Neural cell (in vitro differentiated cells): Measurements from ENCODE around the gene BIRC7. TPM values are rescaled to one million over a fixed set of nuclear protein-coding genes. Genes with fewer than 3 reads are reported as not detected.

Experiments used
- H2AFZ ChIP-seq: fragments of 200-600, 300-800 bp; sonication (generic), shearing (Covaris generic); 2 replicates; pipeline ENCODE4 v1.6.0; 2014; ENCODE audit warnings: low read depth, mild to moderate bottlenecking, antibody characterized with exemption, low read length, moderate library complexity
- H3F3A ChIP-seq: fragments of 200-600 bp; shearing (Covaris generic); 2 replicates; pipeline ENCODE4 v1.6.1; 2016; ENCODE audit warnings: mild to moderate bottlenecking, moderate library complexity, mixed read lengths, antibody characterized with exemption, low read length; ENCODE audit not compliant: insufficient read depth, poor library complexity, severe bottlenecking
- H3K27ac ChIP-seq: fragments of 200-600, 300-800 bp; sonication (generic), shearing (Covaris generic); 2 replicates; pipeline ENCODE4 v1.5.1; 2014; ENCODE audit warnings: mild to moderate bottlenecking, low read length, moderate library complexity
- H3K27me3 ChIP-seq: fragments of 300-800, 200-600 bp; sonication (generic), shearing (Covaris generic); 2 replicates; pipeline ENCODE4 v1.6.0; 2014; ENCODE audit warnings: mild to moderate bottlenecking, low read depth, low read length, moderate library complexity; ENCODE audit not compliant: insufficient read depth
- H3K36me3 ChIP-seq: fragments of 300-800, 200-600 bp; sonication (generic), shearing (Covaris generic); 2 replicates; pipeline ENCODE4 v1.5.1; 2014; ENCODE audit warnings: mild to moderate bottlenecking, antibody characterized with exemption, low read length, moderate library complexity; ENCODE audit not compliant: insufficient read depth
- H3K4me2 ChIP-seq: fragments of 300-800, 200-600 bp; sonication (generic), shearing (Covaris generic); 2 replicates; pipeline ENCODE4 v1.6.0; 2014; ENCODE audit warnings: mild to moderate bottlenecking, low read length
- H3K4me3 ChIP-seq: fragments of 300-800, 200-600 bp; sonication (generic), shearing (Covaris generic); 2 replicates; pipeline ENCODE4 v1.5.1; 2014; ENCODE audit warnings: mild to moderate bottlenecking, low read length, moderate library complexity
- H3K79me2 ChIP-seq: fragments of 200-600 bp; shearing (Covaris generic); replicated peaks from 2 replicates; pipeline ENCODE4 v1.6.0; 2014; ENCODE audit warnings: mild to moderate bottlenecking, low read length, moderate library complexity; ENCODE audit not compliant: insufficient read depth
- H3K9ac ChIP-seq: fragments of 300-800, 200-600 bp; sonication (generic), shearing (Covaris generic); 2 replicates; pipeline ENCODE4 v1.6.1; 2016; ENCODE audit warnings: mild to moderate bottlenecking, low read length, mixed read lengths
- H3K9me2 ChIP-seq: fragments of 200-600 bp; shearing (Covaris generic); 2 replicates; pipeline ENCODE4 v1.6.1; 2016; ENCODE audit warnings: mild to moderate bottlenecking, low read length, mixed read lengths; ENCODE audit not compliant: insufficient read depth
- H3K9me3 ChIP-seq: fragments of 200-600, 300-800 bp; sonication (generic), shearing (Covaris generic); 2 replicates; pipeline ENCODE4 v1.6.1; 2016; ENCODE audit warnings: mild to moderate bottlenecking, mixed run types, low read length, moderate library complexity, mixed read lengths
- H4K20me1 ChIP-seq: fragments of 200-600 bp; shearing (Covaris generic); 2 replicates; pipeline ENCODE4 v1.6.1; 2016; ENCODE audit warnings: mild to moderate bottlenecking, mixed run types; ENCODE audit not compliant: insufficient read depth
- EP300 ChIP-seq: fragments of 450-650 bp; conservative IDR thresholded peaks from 2 replicates; pipeline ENCODE4 v1.6.1; 2014; ENCODE audit warnings: antibody characterized with exemption, mild to moderate bottlenecking, moderate library complexity; ENCODE audit not compliant: poor library complexity, severe bottlenecking
- EZH2 ChIP-seq: fragments of 200-600, 300-800 bp; shearing (Covaris generic), sonication (generic); IDR thresholded peaks from 2 replicates; pipeline ENCODE4 v1.6.1; 2014; ENCODE audit warnings: antibody characterized with exemption, low read length, borderline replicate concordance, mild to moderate bottlenecking; ENCODE audit not compliant: insufficient read depth, poor library complexity, severe bottlenecking
- MXI1 ChIP-seq: fragments of 450-650 bp; conservative IDR thresholded peaks from 2 replicates; pipeline ENCODE4 v1.6.1; 2014; ENCODE audit warnings: antibody characterized with exemption, mild to moderate bottlenecking; ENCODE audit not compliant: poor library complexity, severe bottlenecking
- POLR2AphosphoS5 ChIP-seq: IDR thresholded peaks from 2 replicates; pipeline ENCODE4 v1.6.1; 2012
- RAD21 ChIP-seq: fragments of 450-650 bp; conservative IDR thresholded peaks from 2 replicates; pipeline ENCODE4 v1.6.1; 2014; ENCODE audit warnings: antibody characterized with exemption, mild to moderate bottlenecking, moderate library complexity
- REST ChIP-seq: IDR thresholded peaks from 2 replicates; pipeline ENCODE4 v1.6.1; 2012; ENCODE audit warnings: borderline replicate concordance
- SMC3 ChIP-seq: fragments of 450-650 bp; conservative IDR thresholded peaks from 2 replicates; pipeline ENCODE4 v1.6.1; 2014; ENCODE audit warnings: antibody characterized with exemption, mild to moderate bottlenecking, moderate library complexity; ENCODE audit not compliant: poor library complexity
- TAF1 ChIP-seq: IDR thresholded peaks from 2 replicates; pipeline ENCODE4 v1.6.1; 2012; ENCODE audit warnings: low read depth
- polyA plus RNA-seq: library from polyadenylated mRNA; depleted of rRNA; stranded (reverse); fragments of >200 nt; gene quantifications from 2 replicates; pipeline ENCODE4 v1.2.3, GENCODE V29; 2014
- TF ChIP-seq, protein P1 (sequence below): fragments of 450-650 bp; IDR thresholded peaks from 2 replicates; pipeline ENCODE4 v1.5.1; 2014; ENCODE audit warnings: antibody characterized with exemption, mild to moderate bottlenecking, moderate library complexity; ENCODE audit not compliant: poor library complexity, severe bottlenecking

Gene BIRC7
- polyA plus RNA-seq, 1 donor from 2014 or later, result not detected

DNA sequence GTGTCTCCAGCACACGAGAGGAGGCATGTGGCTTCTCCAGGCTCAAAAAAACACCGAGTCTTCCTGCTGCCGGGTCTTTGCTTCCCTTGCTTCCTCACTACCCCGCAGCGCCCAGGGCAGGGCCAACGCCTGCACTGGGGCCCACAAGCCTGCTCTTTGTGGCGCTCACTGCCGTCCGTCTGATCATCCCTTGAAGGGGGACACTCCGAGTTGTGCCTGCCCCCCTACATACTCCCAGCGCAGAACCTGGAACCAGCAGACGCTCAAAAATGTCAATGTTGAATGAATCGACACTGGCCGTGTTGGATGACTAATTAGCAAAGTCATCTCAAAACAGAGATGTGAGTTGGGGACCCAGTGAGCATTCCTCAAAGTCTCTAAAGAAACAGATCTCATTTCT, 28.8 kb downstream of the BIRC7 start:
- no peaks in the 10 kb centered on the region for H3K36me3 ChIP-seq
- H3K9me3 ChIP-seq, result no peaks in the 10 kb centered on the region
- no peak overlapping the region for H3K4me2 ChIP-seq
- no peaks in the 10 kb centered on the region for H4K20me1 ChIP-seq
- no peak overlapping the region for H3K27ac ChIP-seq
- no peaks in the 10 kb centered on the region for H3K27me3 ChIP-seq
- TF ChIP-seq EZH2 (no peak), EP300 (no peak), MXI1 (no peak), POLR2AphosphoS5 (no peak), TAF1 (no peak), SMC3 (no peak), RAD21 (no peak), REST (no peak)
- TF ChIP-seq, protein P1, sequence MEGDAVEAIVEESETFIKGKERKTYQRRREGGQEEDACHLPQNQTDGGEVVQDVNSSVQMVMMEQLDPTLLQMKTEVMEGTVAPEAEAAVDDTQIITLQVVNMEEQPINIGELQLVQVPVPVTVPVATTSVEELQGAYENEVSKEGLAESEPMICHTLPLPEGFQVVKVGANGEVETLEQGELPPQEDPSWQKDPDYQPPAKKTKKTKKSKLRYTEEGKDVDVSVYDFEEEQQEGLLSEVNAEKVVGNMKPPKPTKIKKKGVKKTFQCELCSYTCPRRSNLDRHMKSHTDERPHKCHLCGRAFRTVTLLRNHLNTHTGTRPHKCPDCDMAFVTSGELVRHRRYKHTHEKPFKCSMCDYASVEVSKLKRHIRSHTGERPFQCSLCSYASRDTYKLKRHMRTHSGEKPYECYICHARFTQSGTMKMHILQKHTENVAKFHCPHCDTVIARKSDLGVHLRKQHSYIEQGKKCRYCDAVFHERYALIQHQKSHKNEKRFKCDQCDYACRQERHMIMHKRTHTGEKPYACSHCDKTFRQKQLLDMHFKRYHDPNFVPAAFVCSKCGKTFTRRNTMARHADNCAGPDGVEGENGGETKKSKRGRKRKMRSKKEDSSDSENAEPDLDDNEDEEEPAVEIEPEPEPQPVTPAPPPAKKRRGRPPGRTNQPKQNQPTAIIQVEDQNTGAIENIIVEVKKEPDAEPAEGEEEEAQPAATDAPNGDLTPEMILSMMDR, result no peak
- no peak overlapping the region for H2AFZ ChIP-seq
- no peaks in the 10 kb centered on the region for H3K9me2 ChIP-seq
- H3K79me2 ChIP-seq, result no peaks in the 10 kb centered on the region
- no peaks in the 10 kb centered on the region for H3F3A ChIP-seq
- H3K9ac ChIP-seq, result no peak overlapping the region
- H3K4me3 ChIP-seq, result no peak overlapping the region

DNA sequence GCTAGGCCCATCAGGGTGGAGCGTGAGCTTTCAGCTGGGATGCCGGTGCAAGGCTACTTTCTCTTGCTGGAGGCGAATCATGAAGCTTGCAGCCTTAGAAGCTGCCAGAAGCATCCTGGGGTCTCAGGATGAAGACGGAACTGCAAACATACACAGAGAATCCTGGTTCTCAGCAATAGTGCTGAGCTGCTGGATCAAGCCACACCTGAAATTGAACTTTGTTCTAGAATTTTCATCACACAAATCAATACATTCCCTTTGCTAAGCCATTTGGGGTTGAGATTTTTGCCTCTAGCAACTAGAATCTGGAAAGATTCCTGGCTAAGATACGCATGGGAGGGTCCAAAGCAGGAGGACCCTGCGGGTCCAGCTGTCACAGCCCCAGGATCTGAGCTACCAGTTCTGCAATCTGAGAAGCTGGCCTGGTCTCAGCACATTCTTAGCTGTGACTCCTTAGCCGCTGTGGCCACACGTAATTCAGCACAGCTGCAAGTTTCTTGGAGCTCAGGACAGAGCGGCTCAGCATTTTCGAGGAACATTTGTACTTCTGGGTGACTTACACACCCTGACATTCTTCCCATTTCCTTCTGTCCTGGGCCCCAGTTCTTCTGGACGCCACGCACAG, 30.3 kb downstream of the BIRC7 start:
- Histone ChIP-seq H3K4me3 (no peak overlapping the region), H3K4me2 (no peak overlapping the region), H3K9me2 (no peaks in the 10 kb centered on the region), H3K27me3 (no peaks in the 10 kb centered on the region), H3K36me3 (no peaks in the 10 kb centered on the region), H4K20me1 (no peaks in the 10 kb centered on the region), H3K27ac (no peak overlapping the region), H3K9ac (no peak overlapping the region), H3F3A (no peaks in the 10 kb centered on the region), H3K79me2 (no peaks in the 10 kb centered on the region), H3K9me3 (no peaks in the 10 kb centered on the region), H2AFZ (no peak overlapping the region)
- no peak for TF ChIP-seq TAF1
- no peak for TF ChIP-seq RAD21
- no peak for TF ChIP-seq EZH2
- no peak for TF ChIP-seq MXI1
- no peak for TF ChIP-seq SMC3
- no peak for TF ChIP-seq REST
- TF ChIP-seq, protein P1, result no peak
- TF ChIP-seq EP300, result no peak
- no peak for TF ChIP-seq POLR2AphosphoS5
